Measurements from ENCODE around the gene TFF3. TPM values are rescaled to one million over a fixed set of nuclear protein-coding genes. Genes with fewer than 3 reads are reported as not detected.

The TFF3 gene
- total and polyA plus RNA-seq, 2 donors (not counting 1 experiment from before 2014, with no cell fraction given), result not detected

DNA sequence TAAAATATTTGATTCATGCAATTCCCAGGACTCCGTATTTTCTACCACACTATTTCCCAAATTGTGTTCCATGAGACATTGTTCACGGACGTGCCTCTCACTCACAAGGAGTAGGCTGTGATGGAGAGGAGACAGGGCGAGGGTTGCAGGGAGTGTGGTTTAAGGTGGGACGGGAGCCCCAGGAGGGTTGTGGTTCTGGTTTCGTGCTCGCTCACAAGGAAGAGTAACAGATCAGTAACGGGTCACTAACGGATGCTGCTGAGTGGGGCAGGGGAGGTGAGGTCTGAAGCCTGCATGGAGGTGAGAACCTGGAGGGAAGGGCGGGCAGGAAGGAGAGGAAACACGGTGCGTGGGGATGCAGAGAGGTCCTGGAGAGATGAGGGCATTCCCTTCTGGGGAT lies 28.8 kb downstream of the TFF3 start:
- H3K27me3 ChIP-seq (ENCODE audit: control insufficient read depth, insufficient read depth, low read length), result no peaks in the 10 kb centered on the region
- no peak overlapping the region for H3K4me3 ChIP-seq (replicated peaks in 1 of 4; ENCODE audit: control extremely low read depth in 1 of 4, insufficient read depth in 1 of 4, low read depth in 3 of 4, low read length in 4 of 4)
- H3K9me3 ChIP-seq (ENCODE audit: control insufficient read depth, insufficient read depth, low read depth, low read length), result no peaks in the 10 kb centered on the region
- no peak for DNase-seq (ENCODE audit: low read depth in 2 of 2)
- H3K4me2 ChIP-seq (ENCODE audit: extremely low read depth, insufficient read depth, low read length), result no peak overlapping the region
- no peaks in the 10 kb centered on the region for H3K4me1 ChIP-seq (ENCODE audit: control insufficient read depth, extremely low read depth, insufficient read depth, low read length)
- TF ChIP-seq, protein P1, sequence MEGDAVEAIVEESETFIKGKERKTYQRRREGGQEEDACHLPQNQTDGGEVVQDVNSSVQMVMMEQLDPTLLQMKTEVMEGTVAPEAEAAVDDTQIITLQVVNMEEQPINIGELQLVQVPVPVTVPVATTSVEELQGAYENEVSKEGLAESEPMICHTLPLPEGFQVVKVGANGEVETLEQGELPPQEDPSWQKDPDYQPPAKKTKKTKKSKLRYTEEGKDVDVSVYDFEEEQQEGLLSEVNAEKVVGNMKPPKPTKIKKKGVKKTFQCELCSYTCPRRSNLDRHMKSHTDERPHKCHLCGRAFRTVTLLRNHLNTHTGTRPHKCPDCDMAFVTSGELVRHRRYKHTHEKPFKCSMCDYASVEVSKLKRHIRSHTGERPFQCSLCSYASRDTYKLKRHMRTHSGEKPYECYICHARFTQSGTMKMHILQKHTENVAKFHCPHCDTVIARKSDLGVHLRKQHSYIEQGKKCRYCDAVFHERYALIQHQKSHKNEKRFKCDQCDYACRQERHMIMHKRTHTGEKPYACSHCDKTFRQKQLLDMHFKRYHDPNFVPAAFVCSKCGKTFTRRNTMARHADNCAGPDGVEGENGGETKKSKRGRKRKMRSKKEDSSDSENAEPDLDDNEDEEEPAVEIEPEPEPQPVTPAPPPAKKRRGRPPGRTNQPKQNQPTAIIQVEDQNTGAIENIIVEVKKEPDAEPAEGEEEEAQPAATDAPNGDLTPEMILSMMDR (conservative IDR thresholded peaks at IDR 0.05 in 1 of 2, IDR thresholded peaks at IDR 0.05 in 1 of 2; ENCODE audit: low read depth in 1 of 2, low read length in 2 of 2), result no peak
- no peak for TF ChIP-seq EZH2 (IDR thresholded peaks at IDR 0.05; ENCODE audit: low read length, missing control alignments)
- H3K79me2 ChIP-seq (ENCODE audit: control insufficient read depth, insufficient read depth, low read length), result no peaks in the 10 kb centered on the region
- H3K9ac ChIP-seq (ENCODE audit: insufficient read depth, low read length), result no peak overlapping the region
- no peak overlapping the region for H3K27ac ChIP-seq (ENCODE audit: insufficient read depth, low read length)
- no peaks in the 10 kb centered on the region for H4K20me1 ChIP-seq (ENCODE audit: control insufficient read depth, extremely low read depth, insufficient read depth, low read length)
- no peak overlapping the region for H2AFZ ChIP-seq (ENCODE audit: low read length)
- no peaks in the 10 kb centered on the region for H3K36me3 ChIP-seq (ENCODE audit: control insufficient read depth, insufficient read depth, low read length)

DNA sequence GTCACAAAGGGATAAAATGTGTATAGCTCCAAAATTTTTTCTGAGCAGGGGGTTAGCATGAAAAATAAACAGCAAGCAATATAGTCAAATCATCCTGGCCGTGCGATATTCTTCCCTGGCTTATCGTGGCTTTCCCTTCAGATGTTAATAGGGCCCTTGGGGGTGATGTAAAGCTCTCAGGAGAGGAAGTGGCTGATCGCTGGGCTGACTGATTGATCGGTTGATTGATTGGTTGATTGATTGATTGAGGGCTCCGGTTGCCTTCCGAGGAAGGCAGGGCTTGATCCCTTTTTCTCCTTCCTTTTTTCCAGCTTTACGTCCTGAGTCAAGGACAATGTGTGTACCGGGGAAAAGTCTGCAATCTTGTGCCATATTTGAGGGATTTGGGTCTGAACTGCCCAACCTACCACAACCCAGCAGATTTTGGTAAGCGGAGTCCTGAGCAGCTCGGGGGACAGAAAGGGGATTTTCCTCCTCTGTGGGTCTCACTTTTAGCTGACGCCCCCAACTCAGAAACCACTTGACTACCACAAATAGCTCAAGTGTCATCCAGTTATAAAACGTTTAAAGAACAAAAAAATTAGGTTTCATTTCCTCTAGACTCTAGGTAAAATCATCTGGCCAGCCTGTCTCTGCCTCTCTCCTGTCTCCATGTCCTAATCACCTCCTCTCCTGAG lies 29.5 kb downstream of the TFF3 start:
- Histone ChIP-seq H3K36me3 (ENCODE audit: control insufficient read depth, insufficient read depth, low read length) (no peaks in the 10 kb centered on the region), H3K9ac (ENCODE audit: insufficient read depth, low read length) (no peak overlapping the region), H3K9me3 (ENCODE audit: control insufficient read depth, insufficient read depth, low read depth, low read length) (no peaks in the 10 kb centered on the region), H2AFZ (ENCODE audit: low read length) (no peak overlapping the region), H3K4me2 (ENCODE audit: extremely low read depth, insufficient read depth, low read length) (no peak overlapping the region), H3K4me3 (replicated peaks in 1 of 4; ENCODE audit: control extremely low read depth in 1 of 4, insufficient read depth in 1 of 4, low read depth in 3 of 4, low read length in 4 of 4) (no peak overlapping the region), H3K79me2 (ENCODE audit: control insufficient read depth, insufficient read depth, low read length) (no peaks in the 10 kb centered on the region), H3K4me1 (ENCODE audit: control insufficient read depth, extremely low read depth, insufficient read depth, low read length) (no peaks in the 10 kb centered on the region), H3K27me3 (ENCODE audit: control insufficient read depth, insufficient read depth, low read length) (no peaks in the 10 kb centered on the region), H3K27ac (ENCODE audit: insufficient read depth, low read length) (no peak overlapping the region), H4K20me1 (ENCODE audit: control insufficient read depth, extremely low read depth, insufficient read depth, low read length) (no peaks in the 10 kb centered on the region)
- no peak for TF ChIP-seq EZH2 (IDR thresholded peaks at IDR 0.05; ENCODE audit: low read length, missing control alignments)
- TF ChIP-seq, protein P1 (conservative IDR thresholded peaks at IDR 0.05 in 1 of 2, IDR thresholded peaks at IDR 0.05 in 1 of 2; ENCODE audit: low read depth in 1 of 2, low read length in 2 of 2), result no peak
- no peak for DNase-seq (ENCODE audit: low read depth in 2 of 2)

DNA sequence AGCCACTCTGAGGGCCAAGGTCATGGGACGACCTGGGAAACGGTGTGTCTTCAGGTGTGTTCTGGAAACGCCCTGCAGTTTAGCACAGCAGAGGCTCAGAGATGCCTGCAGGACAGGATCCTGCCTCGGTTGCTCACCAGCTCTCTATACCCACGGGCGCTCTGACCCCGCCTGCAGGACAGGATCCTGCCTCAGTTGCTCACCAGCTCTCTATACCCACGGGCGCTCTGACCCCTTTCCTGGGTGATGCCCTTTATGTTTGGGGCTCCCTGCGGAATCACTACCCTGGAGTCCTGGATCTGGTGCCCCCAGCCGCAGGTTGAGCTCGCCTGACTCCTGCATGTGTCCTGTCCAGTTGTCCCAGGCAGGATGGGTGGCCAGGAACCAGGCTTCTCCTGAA lies 32.5 kb downstream of the TFF3 start:
- Histone ChIP-seq H2AFZ (ENCODE audit: low read length) (no peak overlapping the region), H3K9me3 (ENCODE audit: control insufficient read depth, insufficient read depth, low read depth, low read length) (no peaks in the 10 kb centered on the region), H3K27ac (ENCODE audit: insufficient read depth, low read length) (no peak overlapping the region), H3K79me2 (ENCODE audit: control insufficient read depth, insufficient read depth, low read length) (no peaks in the 10 kb centered on the region), H4K20me1 (ENCODE audit: control insufficient read depth, extremely low read depth, insufficient read depth, low read length) (no peaks in the 10 kb centered on the region), H3K4me1 (ENCODE audit: control insufficient read depth, extremely low read depth, insufficient read depth, low read length) (no peaks in the 10 kb centered on the region), H3K36me3 (ENCODE audit: control insufficient read depth, insufficient read depth, low read length) (no peaks in the 10 kb centered on the region), H3K4me3 (replicated peaks in 1 of 4; ENCODE audit: control extremely low read depth in 1 of 4, insufficient read depth in 1 of 4, low read depth in 3 of 4, low read length in 4 of 4) (no peak overlapping the region), H3K9ac (ENCODE audit: insufficient read depth, low read length) (no peak overlapping the region), H3K27me3 (ENCODE audit: control insufficient read depth, insufficient read depth, low read length) (no peaks in the 10 kb centered on the region), H3K4me2 (ENCODE audit: extremely low read depth, insufficient read depth, low read length) (no peak overlapping the region)
- TF ChIP-seq EZH2 (IDR thresholded peaks at IDR 0.05; ENCODE audit: low read length, missing control alignments), result no peak
- TF ChIP-seq, protein P1 (conservative IDR thresholded peaks at IDR 0.05 in 1 of 2, IDR thresholded peaks at IDR 0.05 in 1 of 2; ENCODE audit: low read depth in 1 of 2, low read length in 2 of 2), result no peak
- no peak for DNase-seq (ENCODE audit: low read depth in 2 of 2)
